HUES64 (cell line): Measurements from ENCODE around the gene ZNF827.

Experiments used
- H3K27ac ChIP-seq: 2 replicates; pipeline ENCODE4 v1.7.0; 2013; ENCODE audit warnings: low read depth, low read length, inconsistent platforms
- H3K27me3 ChIP-seq: 2 replicates; pipeline ENCODE4 v1.6.1; 2013; ENCODE audit warnings: mild to moderate bottlenecking, low read length; ENCODE audit not compliant: insufficient read depth
- H3K36me3 ChIP-seq: 2 replicates; pipeline ENCODE4 v1.6.1; 2013; ENCODE audit warnings: mild to moderate bottlenecking, low read length; ENCODE audit not compliant: insufficient read depth
- H3K4me1 ChIP-seq: 2 replicates; pipeline ENCODE4 v1.6.1; 2013; ENCODE audit warnings: mild to moderate bottlenecking, low read length, moderate library complexity; ENCODE audit not compliant: insufficient read depth
- H3K4me3 ChIP-seq: 2 replicates; pipeline ENCODE4 v1.5.1; 2013; ENCODE audit warnings: mild to moderate bottlenecking, low read length, moderate library complexity
- H3K9ac ChIP-seq: 2 replicates; pipeline ENCODE4 v1.6.1; 2013; ENCODE audit warnings: mild to moderate bottlenecking, low read depth, low read length
- H3K9me3 ChIP-seq: 2 replicates; pipeline ENCODE4 v1.6.1; 2013; ENCODE audit warnings: low read depth, low read length; ENCODE audit not compliant: insufficient read depth
- WGBS: fragments of 150-250, 120-280 bp; methylation state at CpG from one replicate; pipeline ENCODE4 v1.1.7; 2013; ENCODE audit warnings: missing lambda C conversion rate; 5-methylcytosine and 5-hydroxymethylcytosine counted together

The ZNF827 gene

GRCh38 chr4:145886871-145887240 is 51.8 kb downstream of the ZNF827 start:
- H3K27ac ChIP-seq: no peak overlapping the region; the same call in 1 of the 2 replicates
- H3K9me3 ChIP-seq: no peaks in the 10 kb centered on the region
- H3K36me3 ChIP-seq: peaks cover 47% of the 10 kb centered on the region
- peaks cover 65% of the 10 kb centered on the region for H3K4me1 ChIP-seq
- H3K4me3 ChIP-seq: no peak overlapping the region
- no peak overlapping the region for H3K9ac ChIP-seq
- H3K27me3 ChIP-seq: no peaks in the 10 kb centered on the region

- no peak overlapping the region for H3K9ac ChIP-seq
- H3K27me3 ChIP-seq: no peaks in the 10 kb centered on the region
- peaks cover 36% of the 10 kb centered on the region for H3K36me3 ChIP-seq
- no peaks in the 10 kb centered on the region for H3K9me3 ChIP-seq
- H3K27ac ChIP-seq: no peak overlapping the region; the same call in 1 of the 2 replicates
- 90% methylated on average over 9 of the region's 9 CpGs for WGBS
- H3K4me3 ChIP-seq: no peak overlapping the region
- peaks cover 70% of the 10 kb centered on the region for H3K4me1 ChIP-seq
Observed at GRCh38 chr4:145885666-145886065, 53.0 kb downstream of the ZNF827 start.

- Histone ChIP-seq H3K4me3 (no peak overlapping the region), H3K27ac (no peak overlapping the region), H3K4me1 (peaks cover 69% of the 10 kb centered on the region), H3K9me3 (no peaks in the 10 kb centered on the region), H3K27me3 (no peaks in the 10 kb centered on the region), H3K9ac (no peak overlapping the region), H3K36me3 (peaks cover 39% of the 10 kb centered on the region)
- 94% methylated on average over 1 of the region's 1 CpG for whole genome bisulfite sequencing
Observed at GRCh38 chr4:145884775-145885174, 53.8 kb downstream of the ZNF827 start.

- no peak overlapping the region for H3K27ac ChIP-seq
- H3K9ac ChIP-seq: no peak overlapping the region
- peaks cover 60% of the 10 kb centered on the region for H3K4me1 ChIP-seq
- no peaks in the 10 kb centered on the region for H3K27me3 ChIP-seq
- H3K4me3 ChIP-seq: no peak overlapping the region
- H3K36me3 ChIP-seq: peaks cover 35% of the 10 kb centered on the region
- WGBS: 79% methylated on average over 4 of the region's 4 CpGs
- no peaks in the 10 kb centered on the region for H3K9me3 ChIP-seq
Observed at GRCh38 chr4:145883101-145883694, 55.4 kb downstream of the ZNF827 start.

GRCh38 chr4:145882604-145883003 is 56.0 kb downstream of the ZNF827 start:
- Histone ChIP-seq H3K27ac (no peak overlapping the region), H3K4me3 (no peak overlapping the region), H3K36me3 (peaks cover 35% of the 10 kb centered on the region), H3K9ac (no peak overlapping the region), H3K27me3 (no peaks in the 10 kb centered on the region), H3K4me1 (peaks cover 54% of the 10 kb centered on the region), H3K9me3 (no peaks in the 10 kb centered on the region)
- WGBS: 90% methylated on average over 7 of the region's 7 CpGs

- peaks cover 37% of the 10 kb centered on the region for H3K36me3 ChIP-seq
- H3K4me1 ChIP-seq: peaks cover 48% of the 10 kb centered on the region
- H3K4me3 ChIP-seq: no peak overlapping the region
- no peak overlapping the region for H3K9ac ChIP-seq
- H3K27ac ChIP-seq: peak overlapping the region; percentile 32
- no peaks in the 10 kb centered on the region for H3K27me3 ChIP-seq
- WGBS: 89% methylated on average over 8 of the region's 8 CpGs
- no peaks in the 10 kb centered on the region for H3K9me3 ChIP-seq
Observed at GRCh38 chr4:145881989-145882388, 56.6 kb downstream of the ZNF827 start.

- peaks cover 41% of the 10 kb centered on the region for H3K36me3 ChIP-seq
- WGBS: 94% methylated on average over 4 of the region's 4 CpGs
- peak overlapping the region; percentile 32 for H3K27ac ChIP-seq
- no peak overlapping the region for H3K4me3 ChIP-seq
- H3K9ac ChIP-seq: no peak overlapping the region
- H3K27me3 ChIP-seq: no peaks in the 10 kb centered on the region
- H3K4me1 ChIP-seq: peaks cover 44% of the 10 kb centered on the region
- H3K9me3 ChIP-seq: no peaks in the 10 kb centered on the region
Observed at GRCh38 chr4:145881576-145881975, 57.0 kb downstream of the ZNF827 start.

- 93% methylated on average over 9 of the region's 9 CpGs for WGBS
- Histone ChIP-seq H3K36me3 (peaks cover 42% of the 10 kb centered on the region), H3K4me3 (no peak overlapping the region), H3K9me3 (no peaks in the 10 kb centered on the region), H3K9ac (no peak overlapping the region), H3K27ac (no peak overlapping the region), H3K4me1 (peaks cover 42% of the 10 kb centered on the region), H3K27me3 (no peaks in the 10 kb centered on the region)
Observed at GRCh38 chr4:145880355-145880960, 58.2 kb downstream of the ZNF827 start.

GRCh38 chr4:145879598-145879997 is 59.0 kb downstream of the ZNF827 start:
- Histone ChIP-seq H3K27ac (no peak overlapping the region), H3K9me3 (no peaks in the 10 kb centered on the region), H3K9ac (no peak overlapping the region), H3K36me3 (peaks cover 39% of the 10 kb centered on the region), H3K4me1 (peaks cover 38% of the 10 kb centered on the region), H3K27me3 (no peaks in the 10 kb centered on the region), H3K4me3 (no peak overlapping the region)
- 64% methylated on average over 3 of the region's 3 CpGs for WGBS

- no peak overlapping the region for H3K9ac ChIP-seq
- H3K4me3 ChIP-seq: no peak overlapping the region
- H3K27me3 ChIP-seq: no peaks in the 10 kb centered on the region
- H3K9me3 ChIP-seq: no peaks in the 10 kb centered on the region
- H3K4me1 ChIP-seq: peaks cover 30% of the 10 kb centered on the region
- WGBS: 97% methylated on average over 6 of the region's 7 CpGs
- H3K36me3 ChIP-seq: peaks cover 34% of the 10 kb centered on the region
- H3K27ac ChIP-seq: no peak overlapping the region
Observed at GRCh38 chr4:145878501-145879435, 59.9 kb downstream of the ZNF827 start.

- peaks cover 36% of the 10 kb centered on the region for H3K36me3 ChIP-seq
Observed at GRCh38 chr4:145876531-145877180, 62.0 kb downstream of the ZNF827 start.

More at GRCh38 chr4:145876531-145877180, 62.0 kb downstream of the ZNF827 start:
- Histone ChIP-seq H3K9me3 (no peaks in the 10 kb centered on the region), H3K27me3 (no peaks in the 10 kb centered on the region), H3K27ac (no peak overlapping the region), H3K4me3 (no peak overlapping the region), H3K9ac (no peak overlapping the region), H3K4me1 (peaks cover 8% of the 10 kb centered on the region)
- WGBS: 92% methylated on average over 1 of the region's 2 CpGs
